ENCODE data around the gene TBC1D17.

GRCh38 chr19:49876422-49877019, 981 bp upstream of the TBC1D17 start:
- TF ChIP-seq, protein P1, sequence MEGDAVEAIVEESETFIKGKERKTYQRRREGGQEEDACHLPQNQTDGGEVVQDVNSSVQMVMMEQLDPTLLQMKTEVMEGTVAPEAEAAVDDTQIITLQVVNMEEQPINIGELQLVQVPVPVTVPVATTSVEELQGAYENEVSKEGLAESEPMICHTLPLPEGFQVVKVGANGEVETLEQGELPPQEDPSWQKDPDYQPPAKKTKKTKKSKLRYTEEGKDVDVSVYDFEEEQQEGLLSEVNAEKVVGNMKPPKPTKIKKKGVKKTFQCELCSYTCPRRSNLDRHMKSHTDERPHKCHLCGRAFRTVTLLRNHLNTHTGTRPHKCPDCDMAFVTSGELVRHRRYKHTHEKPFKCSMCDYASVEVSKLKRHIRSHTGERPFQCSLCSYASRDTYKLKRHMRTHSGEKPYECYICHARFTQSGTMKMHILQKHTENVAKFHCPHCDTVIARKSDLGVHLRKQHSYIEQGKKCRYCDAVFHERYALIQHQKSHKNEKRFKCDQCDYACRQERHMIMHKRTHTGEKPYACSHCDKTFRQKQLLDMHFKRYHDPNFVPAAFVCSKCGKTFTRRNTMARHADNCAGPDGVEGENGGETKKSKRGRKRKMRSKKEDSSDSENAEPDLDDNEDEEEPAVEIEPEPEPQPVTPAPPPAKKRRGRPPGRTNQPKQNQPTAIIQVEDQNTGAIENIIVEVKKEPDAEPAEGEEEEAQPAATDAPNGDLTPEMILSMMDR (conservative IDR thresholded peaks at IDR 0.05; ENCODE audit: low read length): no peak
- TF ChIP-seq EZH2phosphoT487 (IDR thresholded peaks at IDR 0.05; ENCODE audit: borderline replicate concordance): no peak

All from Loucy (cell line).